Activated naive CD8-positive, alpha-beta T cell treated with anti-CD3 and anti-CD28 coated beads, Interleukin-2, amount 50 U/mL, for 24 hours (primary cell): ENCODE results near the gene PPP4R3B.

ENCODE experiments used
- ATAC-seq: fragments of 150-1000 bp; cut with Tn5 transposase; one replicate; pipeline ENCODE4 v1.10.0; 2021
- DNase-seq: peaks from one replicate; pipeline ENCODE4 v3.0.0; 2021
- H3K27ac Mint-ChIP-seq: one replicate; pipeline ENCODE4 v1.8.0; 2021; ENCODE audit warnings: mild to moderate bottlenecking, mixed read lengths
- H3K27me3 Mint-ChIP-seq: one replicate; pipeline ENCODE4 v1.8.0; 2021; ENCODE audit warnings: mixed read lengths
- H3K36me3 Mint-ChIP-seq: one replicate; pipeline ENCODE4 v1.8.0; 2021; ENCODE audit warnings: low read depth, mixed read lengths
- H3K4me1 Mint-ChIP-seq: one replicate; pipeline ENCODE4 v1.8.0; 2021; ENCODE audit warnings: mixed read lengths
- H3K4me3 Mint-ChIP-seq: one replicate; pipeline ENCODE4 v1.8.0; 2021; ENCODE audit warnings: mild to moderate bottlenecking, moderate library complexity, mixed read lengths
- H3K9me3 Mint-ChIP-seq: one replicate; pipeline ENCODE4 v1.8.0; 2021; ENCODE audit warnings: mixed read lengths

Gene PPP4R3B

DNA sequence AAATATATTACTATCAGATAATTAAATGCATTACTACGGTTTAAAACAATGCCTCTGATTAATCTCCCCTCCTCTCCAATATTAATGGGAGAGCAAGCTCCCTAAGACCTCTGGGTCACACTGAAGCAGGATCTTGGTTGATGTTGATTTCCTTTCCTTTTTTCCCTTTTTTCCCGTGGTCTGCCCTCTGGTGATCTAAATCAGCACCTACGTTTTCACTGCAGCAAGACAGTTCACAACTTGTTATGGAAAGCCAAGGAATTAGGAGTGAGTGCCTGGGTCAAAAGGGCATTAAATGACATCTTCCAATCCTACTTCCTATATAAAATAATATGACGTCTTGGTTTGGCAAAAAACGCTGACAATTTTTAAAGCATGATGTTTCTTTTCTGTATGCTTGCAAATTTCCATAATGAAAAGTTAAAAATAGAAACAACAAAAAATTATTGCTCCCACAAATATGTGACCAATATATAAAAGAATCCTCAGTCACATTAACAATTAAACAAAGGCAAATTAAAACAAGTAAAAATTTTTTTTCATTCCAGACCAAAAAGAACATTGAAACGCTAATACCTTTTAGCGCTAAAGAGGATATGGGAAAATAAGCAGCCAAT, 105.8 kb downstream of the PPP4R3B start:
- no peaks in the 10 kb centered on the region for H3K27me3 Mint-ChIP-seq
- DNase-seq (no peak), ATAC-seq (no peak)
- H3K27ac Mint-ChIP-seq: no peak overlapping the region
- no peak overlapping the region for H3K4me3 Mint-ChIP-seq
- no peaks in the 10 kb centered on the region for H3K4me1 Mint-ChIP-seq
- H3K36me3 Mint-ChIP-seq: no peaks in the 10 kb centered on the region
- no peaks in the 10 kb centered on the region for H3K9me3 Mint-ChIP-seq

DNA sequence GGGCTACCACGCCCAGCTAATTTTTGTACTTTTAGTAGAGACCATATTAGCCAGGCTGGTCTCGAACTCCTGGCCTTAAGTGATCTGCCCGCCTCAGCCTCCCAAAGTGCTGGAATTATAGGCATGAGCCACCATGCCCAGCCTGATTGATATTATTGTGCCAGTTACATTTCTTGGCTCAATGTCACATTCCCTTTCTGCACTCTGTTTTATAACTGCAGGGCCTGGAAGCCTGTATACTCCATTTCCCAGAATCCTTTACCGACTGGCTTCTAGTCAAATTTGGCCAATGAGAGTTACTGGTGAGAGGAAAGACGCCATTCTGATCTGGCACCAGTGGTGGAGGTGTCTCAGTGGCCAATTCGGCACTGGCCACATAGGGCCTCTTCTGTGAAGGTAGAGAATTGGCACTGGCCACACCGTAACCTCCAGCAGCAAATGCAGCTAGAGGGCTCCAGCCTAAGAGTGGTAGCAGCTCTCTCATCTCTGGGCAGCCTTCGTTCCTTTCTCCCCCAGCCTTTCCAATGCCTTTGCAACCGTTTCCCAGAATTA, 114.8 kb downstream of the PPP4R3B start:
- Mint-ChIP-seq H3K4me3 (no peak overlapping the region), H3K36me3 (no peaks in the 10 kb centered on the region), H3K4me1 (no peaks in the 10 kb centered on the region), H3K9me3 (no peaks in the 10 kb centered on the region), H3K27ac (no peak overlapping the region), H3K27me3 (no peaks in the 10 kb centered on the region)
- ATAC-seq (no peak), DNase-seq (no peak)

DNA sequence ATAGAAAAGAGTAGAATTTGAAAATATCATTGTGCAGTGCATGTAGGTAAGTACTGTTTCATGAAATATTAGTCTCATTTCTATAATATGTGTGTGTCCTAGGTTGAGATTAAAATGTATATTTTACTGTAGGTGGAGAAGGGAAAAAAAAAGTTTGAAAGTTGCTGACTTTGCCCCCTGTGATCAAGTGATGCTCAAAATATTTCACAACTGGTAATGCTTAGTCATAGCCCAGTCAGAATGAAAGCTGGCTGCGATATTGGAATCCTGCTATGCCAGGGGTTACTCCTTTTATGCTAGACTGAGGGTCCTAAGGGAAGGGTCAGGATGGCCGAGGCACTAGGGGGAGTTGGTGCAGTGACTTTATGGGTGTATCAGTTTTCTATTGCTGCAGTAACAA, 117.4 kb downstream of the PPP4R3B start:
- H3K9me3 Mint-ChIP-seq: no peaks in the 10 kb centered on the region
- H3K27me3 Mint-ChIP-seq: no peaks in the 10 kb centered on the region
- H3K36me3 Mint-ChIP-seq: no peaks in the 10 kb centered on the region
- H3K4me3 Mint-ChIP-seq: no peak overlapping the region
- DNase-seq: no peak
- H3K4me1 Mint-ChIP-seq: no peaks in the 10 kb centered on the region
- no peak overlapping the region for H3K27ac Mint-ChIP-seq
- ATAC-seq: no peak

DNA sequence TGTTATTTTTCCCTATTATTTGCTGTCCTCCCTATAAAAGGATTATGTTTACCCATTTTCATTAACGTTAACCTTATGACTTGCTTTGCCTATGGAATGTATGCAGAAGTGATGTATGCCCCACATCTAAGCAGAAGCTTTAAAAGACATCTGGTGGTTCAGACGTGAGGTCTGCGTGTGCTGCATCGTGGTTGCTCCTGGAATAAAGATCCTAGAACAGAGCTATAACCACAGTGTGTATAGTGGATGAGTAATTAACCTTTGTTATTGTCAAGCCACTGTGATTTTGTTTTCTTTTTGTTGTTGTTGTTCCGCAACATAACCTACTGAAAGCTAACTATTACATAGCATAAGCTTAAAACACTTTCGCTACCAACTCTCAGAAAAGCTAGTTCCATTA, 118.8 kb downstream of the PPP4R3B start:
- no peaks in the 10 kb centered on the region for H3K36me3 Mint-ChIP-seq
- no peak overlapping the region for H3K27ac Mint-ChIP-seq
- H3K4me3 Mint-ChIP-seq: no peak overlapping the region
- DNase-seq (no peak), ATAC-seq (no peak)
- no peaks in the 10 kb centered on the region for H3K4me1 Mint-ChIP-seq
- no peaks in the 10 kb centered on the region for H3K27me3 Mint-ChIP-seq
- H3K9me3 Mint-ChIP-seq: no peaks in the 10 kb centered on the region
